ENCODE results near the gene MSMB. TPM values are rescaled to one million over a fixed set of nuclear protein-coding genes. Genes with fewer than 3 reads are reported as not detected.

The MSMB gene
- total and polyA plus RNA-seq, 2 of the 8 experiments (the other 6 are each of a cell fraction or from before 2014, with no cell fraction given): not detected

- DNase-seq (ENCODE audit: low read depth in 1 of 2, low spot score in 2 of 2): no peak
- no peak overlapping the region for H3K14ac ChIP-seq (ENCODE audit: insufficient read length)
- H2AK5ac ChIP-seq (ENCODE audit: low read depth, low read length): no peak overlapping the region
- no peak overlapping the region for H2BK120ac ChIP-seq (replicated peaks; ENCODE audit: low read depth, low read length)
- no peaks in the 10 kb centered on the region for H3K23me2 ChIP-seq (ENCODE audit: low read depth, low read length)
- ChIA-PET POLR2A (ENCODE audit: partially characterized antibody) (interaction anchor here (1.8 kb wide), 1 partner anchor 10 kb away, joined by 6 read pairs; no protein-coding TSS in a partner anchor), CTCF (ENCODE audit: partially characterized antibody) (no interaction called here)
- peaks cover 3 to 45% of the 10 kb centered on the region in 2 experiments; a peak in 3 of 4 replicates for H3K79me2 ChIP-seq (ENCODE audit: control insufficient read depth in 1 of 2, insufficient read depth in 2 of 2, low read length in 2 of 2)
- H3K79me1 ChIP-seq (ENCODE audit: low read depth, low read length): peaks cover 2% of the 10 kb centered on the region; the same call in 1 of the 2 replicates
- no peak overlapping the region for H2BK5ac ChIP-seq (ENCODE audit: low read depth, low read length)
- no peak overlapping the region for H2BK15ac ChIP-seq (ENCODE audit: low read length)
- H2BK12ac ChIP-seq (ENCODE audit: low read depth, low read length): no peak overlapping the region
- no peak overlapping the region for H2AFZ ChIP-seq (ENCODE audit: low read length)
- no peak for FAIRE-seq
- no peak overlapping the region for H3K18ac ChIP-seq (ENCODE audit: extremely low read depth, low read length)
- no peaks in the 10 kb centered on the region for H3K27me3 ChIP-seq (replicated peaks in 1 of 4; ENCODE audit: control insufficient read depth in 3 of 4, extremely low read depth in 1 of 4, insufficient read depth in 3 of 4, low read length in 3 of 4)
- H2BK20ac ChIP-seq (ENCODE audit: low read length): no peak overlapping the region
- H4K5ac ChIP-seq (ENCODE audit: insufficient read length, low read depth, low read length): no peak overlapping the region
- no peak overlapping the region for H3K4ac ChIP-seq (replicated peaks; ENCODE audit: insufficient read length, low read depth, low read length)
- peaks cover 2 to 24% (median 10%) of the 10 kb centered on the region in 4 experiments; a peak in 6 of 8 replicates for H3K36me3 ChIP-seq (ENCODE audit: control insufficient read depth in 2 of 4, insufficient read depth in 4 of 4, low read length in 3 of 4)
- no peaks in the 10 kb centered on the region for H3K9me3 ChIP-seq (ENCODE audit: insufficient read depth in 2 of 2, low read depth in 1 of 2, low read length in 1 of 2)
- no peak overlapping the region for H3K56ac ChIP-seq (replicated peaks; ENCODE audit: insufficient read length, low read depth, low read length)
- H3K4me2 ChIP-seq (ENCODE audit: insufficient read depth in 1 of 2, low read depth in 2 of 2, low read length in 2 of 2): no peak overlapping the region
- 93% methylated on average over 5 of the region's 5 CpGs; no CpG with 5 or more reads in 1 of the 2 experiments for WGBS, 2 experiments (ENCODE audit: extremely low coverage in 1 of 2, insufficient coverage in 1 of 2, insufficient read length in 1 of 2, insufficient replicate concordance in 2 of 2, low coverage in 1 of 2, low lambda C conversion rate in 2 of 2, missing lambda C conversion rate in 1 of 2)
- no peak overlapping the region for H3K27ac ChIP-seq (ENCODE audit: low read depth, low read length)
- no peak overlapping the region for H4K91ac ChIP-seq (replicated peaks; ENCODE audit: insufficient read length, low read length)
- H3K23ac ChIP-seq (ENCODE audit: insufficient read length): no peak overlapping the region
- peaks cover 0 to 7% (median 3%) of the 10 kb centered on the region in 4 experiments; a peak in 3 of 7 replicates for H3K4me1 ChIP-seq (replicated peaks in 1 of 4; ENCODE audit: control insufficient read depth in 3 of 4, insufficient read depth in 4 of 4, low read length in 3 of 4)
- H4K8ac ChIP-seq (ENCODE audit: extremely low read depth, insufficient read depth, low read length): no peak overlapping the region
- peaks cover 7 to 10% of the 10 kb centered on the region in 2 experiments for H4K20me1 ChIP-seq (replicated peaks in 1 of 2; ENCODE audit: control insufficient read depth in 1 of 2, insufficient read depth in 2 of 2, low read length in 2 of 2)
- no peak overlapping the region for H3K9ac ChIP-seq (replicated peaks in 1 of 4; ENCODE audit: extremely low read depth in 1 of 4, low read depth in 3 of 4, low read length in 3 of 4)
- H3K4me3 ChIP-seq (ENCODE audit: extremely low read depth in 1 of 4, insufficient read depth in 2 of 4, low read depth in 3 of 4, low read length in 4 of 4): no peak overlapping the region
- TF ChIP-seq E2F6 (IDR thresholded peaks at IDR 0.05) (no peak), ZNF274 (IDR thresholded peaks at IDR 0.05; ENCODE audit: borderline replicate concordance, extremely low read depth, low read length) (no peak), TEAD4 (IDR thresholded peaks at IDR 0.05; ENCODE audit: low read depth, low read length) (no peak), JUND (IDR thresholded peaks at IDR 0.05; ENCODE audit: low read length) (no peak), SUZ12 (IDR thresholded peaks at IDR 0.05; ENCODE audit: low read length) (no peak)
These were observed 29.9 kb downstream of the MSMB start for GRCh38 chr10:46016190-46016589.

Measured in H1 (cell line).